ENCODE data around the gene RYR2. TPM values are rescaled to one million over a fixed set of nuclear protein-coding genes. Genes with fewer than 3 reads are reported as not detected.

RYR2 gene
- total and polyA plus RNA-seq, 2 of the 8 experiments (the other 6 are each of a cell fraction or from before 2014, with no cell fraction given) = 1.3 to 4.4 TPM

GRCh38 chr1:237035759-237036158, 6.2 kb upstream of the RYR2 start (continued):
- TF ChIP-seq RBBP5 (IDR thresholded peaks at IDR 0.05; ENCODE audit: borderline replicate concordance, low read depth, low read length) = no peak
